NCI-H345 treated with DMSO at 0.1 percent for 48 hours (cell line): Measurements from ENCODE around the gene NGDN.
"Not testable (repeated sequence)": the region's sequence is repeated elsewhere in the genome, so short reads cannot be mapped to it uniquely, and the experiment has no call there.

Source experiments
- DNase-seq: peaks from one replicate; lab custom pipeline; 2025; ENCODE audit not compliant: unreplicated experiment; lab: John Stamatoyannopoulos, UW

NGDN gene, protein sequence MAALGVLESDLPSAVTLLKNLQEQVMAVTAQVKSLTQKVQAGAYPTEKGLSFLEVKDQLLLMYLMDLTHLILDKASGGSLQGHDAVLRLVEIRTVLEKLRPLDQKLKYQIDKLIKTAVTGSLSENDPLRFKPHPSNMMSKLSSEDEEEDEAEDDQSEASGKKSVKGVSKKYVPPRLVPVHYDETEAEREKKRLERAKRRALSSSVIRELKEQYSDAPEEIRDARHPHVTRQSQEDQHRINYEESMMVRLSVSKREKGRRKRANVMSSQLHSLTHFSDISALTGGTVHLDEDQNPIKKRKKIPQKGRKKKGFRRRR

DNA sequence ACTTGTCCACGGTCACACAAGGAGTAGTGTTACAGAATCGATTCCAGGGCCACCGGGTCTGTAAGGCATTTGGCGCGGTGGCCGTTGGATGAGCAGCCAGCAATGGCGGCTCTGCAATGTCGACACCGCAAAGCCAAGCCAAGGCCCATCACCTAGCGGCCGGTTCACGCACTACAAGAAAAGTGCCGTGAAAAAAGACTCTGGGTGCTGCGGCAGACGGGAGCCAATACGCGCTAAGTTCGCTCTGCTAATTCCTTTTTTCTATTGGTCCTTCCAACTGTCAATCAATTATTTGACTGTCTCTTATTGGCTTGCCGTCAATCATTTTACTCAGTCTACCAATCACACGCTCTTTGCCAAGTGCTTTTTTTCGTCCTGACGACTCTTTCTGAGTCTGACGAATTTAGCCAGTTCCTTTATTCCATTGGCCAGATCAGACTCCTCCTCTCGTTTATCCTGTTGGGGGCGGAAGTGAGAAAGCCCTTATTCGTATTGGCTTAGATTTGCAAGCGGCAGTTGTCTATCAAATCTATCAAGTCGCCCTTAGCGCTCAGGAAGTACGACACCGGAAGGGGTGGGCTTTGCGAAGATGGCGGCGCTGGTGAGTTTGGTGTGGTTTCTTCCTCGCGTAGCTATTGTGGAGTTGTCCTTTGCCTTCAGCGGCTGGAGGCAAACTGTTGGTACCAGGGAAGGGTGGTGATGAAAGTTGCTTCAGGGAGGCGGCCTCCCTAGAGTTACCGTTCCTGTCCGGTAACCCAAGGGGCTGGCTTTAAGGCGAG is at the start of gene NGDN:
Gene NGDN (plus strand): TSS at position 577 of the 779 bp plus-strand sequence. CDS start 13 bp downstream, at position 590.
- DNase-seq = peak; percentile 100

DNA sequence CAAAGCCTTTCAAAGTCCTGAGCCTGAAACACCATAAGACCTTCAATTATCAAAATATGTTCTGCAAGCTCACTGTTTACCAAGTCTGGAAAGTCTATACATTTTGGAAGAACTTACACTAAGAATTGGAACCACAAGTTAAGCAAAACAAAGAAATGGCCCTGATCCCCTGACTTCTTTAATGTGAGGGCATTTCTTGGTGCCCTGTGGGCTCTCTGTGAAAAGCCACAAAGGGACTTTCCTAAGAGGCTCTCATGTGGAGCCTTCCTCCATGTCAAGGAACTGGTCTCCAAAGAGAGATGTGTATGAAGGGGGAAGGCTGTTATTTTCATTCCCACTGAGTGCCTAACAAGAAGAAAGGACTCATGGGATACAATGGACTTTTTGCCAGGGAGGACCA is 47.9 kb upstream of the NGDN start:
- DNase-seq = no peak

DNA sequence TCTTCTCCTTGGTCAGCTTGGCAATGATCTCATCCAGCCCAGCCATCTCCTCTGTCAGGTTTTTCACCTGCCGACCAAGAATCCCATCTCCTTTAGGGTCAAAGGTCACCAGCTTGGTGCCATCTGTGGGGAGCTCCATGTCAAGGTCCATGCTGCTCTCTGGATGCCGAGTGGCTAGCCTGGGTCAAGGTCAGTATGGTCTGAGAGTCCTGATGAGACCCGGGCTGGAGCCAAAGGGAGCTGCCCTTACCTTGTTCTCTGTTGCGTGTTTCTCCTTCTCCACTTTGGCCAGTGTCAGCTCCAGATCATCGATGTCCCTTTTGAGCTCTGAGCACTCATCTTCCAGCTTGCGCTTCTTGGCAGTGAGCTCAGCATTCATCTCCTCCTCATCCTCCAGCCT is 45.8 kb upstream of the NGDN start:
- no peak for DNase-seq

DNA sequence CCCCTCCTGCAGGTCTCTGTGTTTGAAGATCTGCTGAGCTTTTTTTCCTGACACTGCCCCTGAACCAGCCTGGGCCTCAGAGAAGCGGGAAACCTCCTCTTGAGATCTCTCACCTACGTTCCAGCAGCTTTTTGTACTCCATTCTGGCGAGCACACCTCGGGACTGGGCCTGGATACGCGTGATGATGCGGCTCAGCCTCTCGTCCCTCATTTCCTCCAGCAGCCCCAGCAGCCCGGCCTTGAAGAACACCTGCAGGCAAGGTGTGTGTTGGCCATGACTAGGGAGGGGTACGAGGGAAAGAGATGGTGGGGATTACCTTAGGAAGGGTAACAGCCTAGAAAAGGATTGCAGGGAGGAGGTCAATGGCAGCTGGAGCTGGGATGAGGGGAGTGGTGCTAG is 44.3 kb upstream of the NGDN start:
- no peak for DNase-seq

DNA sequence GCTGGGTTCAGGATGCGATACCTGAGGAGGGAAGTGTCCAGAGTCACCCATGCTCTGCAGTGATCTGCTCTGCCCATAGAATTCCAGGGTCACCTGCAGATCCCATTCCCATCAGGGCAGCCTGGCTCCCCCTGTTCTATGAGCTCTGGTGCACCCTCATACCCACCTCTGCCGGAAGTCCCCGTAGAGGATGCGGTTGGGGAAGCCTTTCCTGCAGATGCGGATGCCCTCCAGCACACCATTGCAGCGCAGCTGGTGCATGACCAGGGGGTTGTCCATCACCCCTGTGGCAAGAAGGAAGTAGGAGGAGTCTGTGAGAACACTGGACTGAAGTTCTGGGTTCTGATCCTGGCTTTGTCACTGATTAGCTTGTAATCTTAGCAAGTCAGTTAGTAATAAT is 43.7 kb upstream of the NGDN start:
- not testable (repeated sequence) for DNase-seq

DNA sequence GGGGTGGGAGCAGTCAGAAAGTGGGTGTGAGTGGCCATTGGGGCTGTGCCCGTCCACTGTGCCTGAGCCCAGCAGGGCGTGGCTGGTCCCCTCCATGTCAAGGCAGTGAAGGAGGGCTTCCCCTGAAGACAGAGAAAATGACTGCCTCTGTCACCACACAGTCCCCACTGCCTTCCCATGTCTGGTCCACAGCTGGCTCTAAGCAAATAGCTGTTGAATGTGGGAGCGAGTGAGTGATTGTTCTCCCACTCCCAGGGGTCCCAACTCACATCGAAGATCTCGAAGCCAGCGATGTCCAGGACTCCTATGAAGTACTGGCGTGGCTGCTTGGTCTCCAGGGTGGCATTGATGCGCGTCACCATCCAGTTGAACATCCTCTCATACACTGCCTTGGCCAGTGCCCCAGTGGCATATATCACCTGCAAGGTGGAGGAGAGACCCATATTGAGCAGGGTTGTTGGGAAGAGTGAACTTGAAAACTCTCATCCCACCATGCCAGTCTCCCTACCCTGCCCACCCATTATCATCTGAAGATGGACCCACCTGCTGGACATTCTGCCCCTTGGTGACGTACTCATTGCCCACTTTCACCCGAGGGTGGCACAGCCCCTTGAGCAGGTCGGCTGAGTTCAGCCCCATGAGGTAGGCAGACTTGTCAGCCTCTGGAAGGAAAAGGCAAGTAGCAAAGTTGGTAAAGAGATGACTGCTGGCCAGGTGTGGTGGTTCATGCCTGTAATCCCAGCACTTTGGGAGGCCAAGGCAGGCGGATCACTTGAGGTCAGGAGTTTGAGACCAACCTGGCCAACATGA is 40.6 kb upstream of the NGDN start:
- DNase-seq = no peak

DNA sequence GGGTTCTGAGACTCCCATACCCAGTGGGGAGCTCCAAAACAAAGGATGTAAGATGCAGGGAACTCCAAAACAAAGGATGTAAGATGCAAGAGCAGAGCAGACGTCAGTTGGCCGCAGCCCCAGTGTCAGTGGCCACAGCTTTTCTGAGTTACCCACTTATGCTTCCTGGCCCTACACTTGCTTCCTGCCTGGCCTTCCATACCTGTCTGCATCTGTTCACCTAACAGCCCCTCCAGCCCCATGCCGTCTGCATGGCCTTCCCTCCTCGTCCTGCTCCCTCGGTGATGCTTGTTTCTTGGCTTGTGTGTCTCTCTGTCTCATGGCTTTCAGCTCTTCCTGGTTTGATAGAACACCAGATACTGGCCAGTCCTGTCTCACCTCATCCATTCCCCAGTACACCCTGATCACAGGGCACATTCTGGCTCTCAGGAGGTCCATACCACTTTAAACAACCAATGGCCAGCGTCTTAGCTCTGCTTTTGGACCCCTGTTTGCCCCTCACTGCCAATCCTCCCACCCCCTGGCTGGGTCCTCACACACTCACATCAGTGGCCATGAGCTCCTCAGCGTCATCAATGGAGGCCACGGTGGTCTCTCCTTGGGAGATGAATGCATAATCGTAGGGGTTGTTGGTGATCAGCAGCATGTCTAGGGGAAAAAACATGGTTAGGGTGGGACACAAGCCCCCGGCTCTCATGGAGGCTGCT is 39.3 kb upstream of the NGDN start:
- DNase-seq = no peak

DNA sequence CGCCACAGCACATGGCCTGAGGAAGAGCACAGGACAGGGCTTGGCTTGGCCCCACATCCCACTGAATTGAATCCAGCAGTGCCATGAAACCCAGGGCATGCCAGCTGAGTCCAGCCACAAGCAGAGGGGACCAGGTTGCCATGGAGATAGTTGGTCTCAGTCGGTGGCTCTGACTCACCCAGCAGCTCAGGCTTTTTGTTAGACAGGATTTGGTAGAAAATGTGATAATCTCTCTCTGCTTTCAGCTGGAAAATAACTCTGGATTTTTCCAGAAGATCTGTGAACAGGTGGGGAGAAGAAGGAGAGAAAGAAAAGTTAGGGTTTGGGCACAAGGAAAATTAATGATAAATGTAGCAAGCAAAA is 38.8 kb upstream of the NGDN start:
- DNase-seq = no peak

DNA sequence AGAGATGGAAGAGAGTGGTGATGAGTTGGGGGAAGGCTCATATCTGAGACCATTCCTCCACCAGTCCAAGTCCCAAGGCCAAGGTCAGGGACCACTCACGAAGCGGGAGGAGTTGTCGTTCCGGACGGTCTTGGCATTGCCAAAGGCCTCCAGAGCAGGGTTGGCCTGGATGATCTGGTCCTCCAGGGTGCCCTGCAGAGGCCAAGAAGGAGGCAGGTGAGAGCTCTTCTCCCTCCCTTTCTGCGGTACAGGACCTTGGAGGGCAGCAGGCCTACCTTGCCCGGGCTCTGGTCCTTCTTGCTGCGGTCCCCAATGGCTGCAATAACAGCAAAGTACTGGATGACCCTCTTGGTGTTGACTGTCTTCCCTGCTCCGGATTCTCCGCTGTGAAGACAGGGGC is 38.0 kb upstream of the NGDN start:
- no peak for DNase-seq

DNA sequence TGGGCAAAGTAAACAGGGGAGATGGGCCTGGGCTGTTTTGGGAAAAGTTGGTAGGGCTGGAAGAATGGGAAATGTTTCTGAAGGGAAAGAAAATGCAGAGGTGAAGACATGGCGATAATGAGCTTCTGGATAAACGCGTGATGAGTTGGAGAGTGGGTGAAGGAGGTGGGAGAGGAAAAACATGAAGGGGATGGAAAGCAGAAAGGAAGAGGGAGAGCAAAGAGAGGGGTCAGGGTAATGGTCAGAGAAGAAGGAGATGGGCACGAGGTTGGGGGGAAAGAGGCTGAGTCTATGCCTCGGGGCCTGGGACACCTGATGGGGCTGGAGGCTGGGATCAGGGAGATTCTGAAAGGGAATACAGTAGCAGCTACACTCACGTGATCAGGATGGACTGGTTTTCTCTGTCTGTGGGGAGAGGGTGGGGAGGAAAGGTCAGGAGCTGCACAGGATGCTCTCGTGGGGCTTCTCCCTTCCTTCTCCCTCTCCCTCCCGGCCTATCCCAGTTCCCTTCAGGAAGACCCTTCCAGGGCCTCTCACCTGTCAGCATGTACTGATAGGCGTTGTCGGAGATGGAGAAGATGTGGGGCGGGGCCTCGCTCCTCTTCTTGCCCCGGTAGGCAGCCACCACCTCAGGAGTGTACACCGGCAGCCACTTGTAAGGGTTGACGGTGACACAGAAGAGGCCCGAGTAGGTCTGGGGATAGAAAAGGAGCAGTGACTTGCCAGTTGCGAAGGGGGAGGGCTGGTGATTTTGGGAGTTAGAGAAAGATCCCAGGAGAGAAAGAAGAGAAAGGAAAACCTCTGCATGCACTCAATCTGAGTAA is 37.2 kb upstream of the NGDN start:
- no peak for DNase-seq

DNA sequence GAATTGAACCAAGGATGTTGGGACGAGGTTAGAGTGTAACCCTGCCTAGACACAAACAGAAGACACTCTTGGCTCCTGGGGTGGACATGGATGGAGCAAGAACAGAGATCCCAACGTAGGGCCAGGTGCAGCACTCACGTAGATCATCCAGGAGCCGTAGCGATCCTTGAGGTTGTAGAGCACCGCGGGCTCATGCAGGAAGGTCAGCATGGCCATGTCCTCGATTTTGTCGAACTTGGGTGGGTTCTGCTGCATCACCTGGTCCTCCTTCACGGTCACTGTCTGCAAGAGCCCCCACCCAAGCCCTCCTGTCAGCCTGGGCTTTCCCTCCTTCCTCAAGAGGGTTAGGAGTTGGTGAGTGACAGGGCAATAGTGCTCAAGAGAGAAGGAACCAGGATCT is 36.6 kb upstream of the NGDN start:
- DNase-seq = no peak

DNA sequence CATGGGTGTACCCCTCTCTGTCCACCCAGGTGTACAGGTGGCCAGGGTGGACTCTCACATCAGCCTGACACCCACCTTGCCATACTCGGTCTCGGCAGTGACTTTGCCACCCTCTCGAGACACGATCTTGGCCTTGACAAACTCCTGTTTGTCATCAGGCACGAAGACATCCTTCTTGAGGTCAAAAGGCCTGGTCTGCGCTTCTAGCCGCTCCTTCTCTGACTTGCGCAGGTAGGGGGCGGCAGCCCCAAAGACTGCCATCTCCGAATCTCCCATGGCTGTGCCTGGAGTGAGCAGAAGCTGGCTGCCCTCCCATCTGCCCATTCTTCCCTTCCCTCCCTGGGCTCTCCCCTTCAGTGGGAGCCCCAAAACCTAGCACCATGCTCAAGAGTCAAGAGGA is 36.0 kb upstream of the NGDN start:
- DNase-seq = no peak

DNA sequence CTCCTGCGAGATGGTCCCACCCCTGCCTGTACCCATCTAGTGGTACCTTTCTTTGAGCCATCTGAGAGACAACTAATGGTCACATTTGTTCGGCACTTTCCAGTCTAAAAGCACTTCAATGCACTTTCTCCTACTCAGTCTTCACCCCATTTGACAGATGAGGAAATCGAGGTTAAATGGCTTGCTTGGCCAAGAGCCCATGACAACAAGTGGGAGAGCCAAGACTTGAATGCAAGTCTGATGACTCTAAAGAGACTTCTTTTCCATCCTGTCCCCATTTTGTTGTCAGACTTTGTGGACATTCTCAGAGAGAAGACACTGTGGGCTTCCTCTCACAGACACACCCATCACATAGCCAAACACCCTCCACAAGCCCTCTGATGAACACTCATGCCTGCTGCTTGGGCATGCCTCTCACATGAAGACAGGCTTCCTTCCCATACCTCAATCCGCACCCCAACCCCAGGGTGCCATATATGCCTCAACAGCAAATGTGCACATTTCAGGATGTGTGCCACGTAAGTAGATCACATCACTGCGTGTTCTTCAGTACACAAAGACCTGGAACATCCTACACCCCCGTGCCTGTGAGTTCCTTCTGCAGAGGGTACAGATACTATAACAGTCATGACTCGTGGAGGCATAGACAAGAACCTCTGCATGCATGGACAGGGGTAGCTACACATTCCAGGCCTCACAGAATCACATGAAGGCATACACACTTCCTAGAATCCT is 34.8 kb upstream of the NGDN start:
- DNase-seq = no peak

DNA sequence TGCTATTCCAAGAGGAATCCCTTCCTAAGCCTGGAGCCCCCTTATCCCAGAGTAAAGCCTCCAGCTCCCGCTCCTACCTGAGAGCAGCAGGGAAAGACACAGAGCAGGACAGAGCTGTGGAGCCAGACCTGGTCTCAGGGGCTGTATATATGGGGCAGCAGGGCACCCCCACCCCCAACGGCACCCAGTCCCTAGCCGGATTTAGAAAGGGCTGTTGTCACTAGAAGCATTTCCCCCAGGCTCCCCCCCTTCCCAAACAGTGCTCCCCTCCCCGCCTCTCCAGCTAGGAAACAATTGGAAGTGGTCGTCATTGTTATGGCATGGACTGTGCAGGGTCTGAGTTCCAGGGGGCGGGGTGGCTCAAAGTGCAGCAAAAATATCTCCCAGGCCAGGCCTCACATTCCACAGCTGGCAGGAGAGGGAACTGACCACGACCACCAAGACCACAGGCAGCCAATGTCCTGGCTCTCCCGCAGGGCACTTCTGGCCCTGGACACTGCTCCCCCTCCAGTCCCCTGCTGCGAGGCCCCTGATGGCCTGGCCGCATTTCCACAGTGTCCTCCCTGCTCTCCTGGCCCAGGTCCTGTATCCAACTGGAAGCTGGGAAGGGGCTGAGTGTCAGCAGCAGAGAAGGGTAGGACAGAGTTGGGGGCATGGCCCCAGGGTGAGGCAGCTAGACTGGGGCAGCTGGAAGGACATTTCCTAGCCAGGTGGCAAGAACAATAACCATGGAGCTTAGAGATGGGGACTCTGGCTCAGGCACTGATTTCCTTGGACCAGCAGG is 33.8 kb upstream of the NGDN start, which contains the start of gene MYH7:
Gene MYH7 (minus strand): TSS at position 118 of the 784 bp plus-strand sequence. CDS start 1,928 bp downstream, outside the sequence.
- no peak for DNase-seq

DNA sequence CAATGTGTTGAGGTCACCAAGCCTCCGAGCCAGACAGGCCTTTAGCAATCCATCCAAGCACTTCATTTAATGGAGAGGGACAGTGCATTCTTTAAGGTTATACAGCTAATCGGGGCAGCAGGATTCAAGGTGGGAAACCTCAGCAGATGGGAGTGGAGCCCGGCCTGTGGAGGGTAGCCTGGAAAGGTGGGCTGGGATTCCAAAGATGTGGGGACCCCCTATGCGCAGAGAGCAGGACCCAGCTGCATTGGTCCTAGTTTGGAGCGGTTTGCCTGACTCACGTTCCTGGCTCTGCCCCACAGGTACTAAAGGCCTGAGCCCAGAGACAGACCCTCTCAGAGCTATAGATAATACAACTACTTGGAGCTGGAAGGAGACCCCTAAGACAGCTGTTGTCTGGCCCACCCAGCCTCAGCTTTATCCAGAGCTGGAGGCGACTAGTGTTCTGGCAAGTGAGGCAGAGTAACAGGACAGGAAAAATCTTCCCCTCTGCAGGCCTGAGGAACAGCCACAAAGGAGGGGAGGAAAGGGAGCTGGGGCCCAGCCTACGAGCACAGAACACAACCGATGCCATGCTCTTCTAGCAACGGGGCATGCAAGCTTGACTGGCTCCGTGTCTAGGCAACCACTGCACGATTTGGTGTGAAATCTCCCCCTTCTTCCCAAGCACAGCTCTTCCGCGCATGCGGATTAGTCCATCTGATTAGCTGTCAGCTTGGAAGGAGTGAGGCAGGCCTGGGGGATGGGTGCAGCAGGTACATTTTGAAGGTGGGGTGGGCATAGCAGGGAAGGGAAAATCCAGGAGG is 33.0 kb upstream of the NGDN start:
- no peak for DNase-seq

DNA sequence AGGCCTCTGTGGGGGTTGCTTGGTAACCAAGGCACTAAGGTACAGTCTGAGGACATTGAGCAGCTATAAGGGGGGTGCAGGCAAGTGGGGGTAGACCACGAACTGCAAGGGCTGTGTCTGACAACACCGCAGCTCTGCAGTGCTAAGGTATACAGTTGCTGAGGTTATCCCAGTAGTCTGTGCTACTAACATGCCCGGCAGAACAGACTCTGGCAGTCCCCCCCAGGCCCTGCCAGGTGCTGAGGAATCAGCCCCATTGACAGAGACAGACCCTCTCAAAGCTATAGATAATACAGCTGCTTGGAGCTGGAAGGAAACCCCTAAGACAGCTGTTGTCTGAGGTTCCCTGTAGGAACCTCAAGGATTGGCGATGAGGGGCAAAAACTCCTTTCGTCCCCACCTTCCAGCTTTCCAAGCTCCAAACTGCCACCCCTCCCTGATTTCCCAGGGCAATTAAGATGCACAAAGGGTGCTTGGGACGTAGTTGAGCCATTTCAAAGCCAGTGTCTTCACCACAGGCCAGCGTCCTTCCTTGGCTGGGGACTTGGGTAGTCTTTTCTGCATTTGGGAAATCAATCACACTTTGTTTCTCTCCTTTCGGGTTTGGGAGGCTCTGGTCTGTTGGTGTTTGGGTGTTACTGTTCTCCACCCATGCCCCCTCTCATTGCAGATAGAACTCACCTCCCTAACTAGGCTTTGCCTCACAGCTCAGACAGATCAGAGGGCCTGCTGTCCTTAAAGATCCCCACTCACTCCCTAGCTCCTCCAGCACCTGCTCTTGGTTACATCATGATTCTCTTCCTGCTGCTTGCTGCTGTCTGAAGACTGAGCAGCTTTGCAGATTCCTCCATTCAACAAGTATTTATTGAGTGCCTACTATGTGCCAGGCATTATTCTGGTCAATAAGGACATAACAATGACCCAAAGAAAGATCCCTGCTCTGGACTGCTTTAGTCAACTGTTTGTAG is 32.1 kb upstream of the NGDN start:
- no peak for DNase-seq
